Renal cortical epithelial cell (primary cell): ENCODE measurements around the gene PALM2AKAP2. TPM values are rescaled to one million over a fixed set of nuclear protein-coding genes. Genes with fewer than 3 reads are reported as not detected.

ENCODE experiments used
- DNase-seq: peaks from one replicate; pipeline ENCODE4 v3.0.0-alpha.2; 2011; ENCODE audit warnings: low read depth
- total RNA-seq: library from RNA; depleted of rRNA; stranded (reverse); fragments of >200 nt; gene quantifications from 2 replicates; pipeline ENCODE4 v1.2.3, GENCODE V29; 2014

Gene PALM2AKAP2
- total RNA-seq, 1 donor from 2014 or later = 20.4 TPM

GRCh38 chr9:109771796-109772531 lies 8.0 kb upstream of the PALM2AKAP2 start:
- no peak for DNase-seq

- DNase-seq = no peak
Observed at GRCh38 chr9:109775516-109775915, 4.5 kb upstream of the PALM2AKAP2 start.

- no peak for DNase-seq
Observed at GRCh38 chr9:109776391-109776790, 3.6 kb upstream of the PALM2AKAP2 start.

GRCh38 chr9:109780453-109781033 lies 545 bp downstream of the PALM2AKAP2 start:
- DNase-seq = no peak

GRCh38 chr9:109781086-109781485 lies 1.1 kb downstream of the PALM2AKAP2 start:
- no peak for DNase-seq

- no peak for DNase-seq
Observed at GRCh38 chr9:109781541-109782197, 1.7 kb downstream of the PALM2AKAP2 start.

GRCh38 chr9:109787735-109788134 lies 7.7 kb downstream of the PALM2AKAP2 start:
- no peak for DNase-seq

- peak; percentile 68 for DNase-seq
Observed at GRCh38 chr9:109789556-109789955, 9.6 kb downstream of the PALM2AKAP2 start.

GRCh38 chr9:109789971-109790370 lies 10.0 kb downstream of the PALM2AKAP2 start:
- no peak for DNase-seq

GRCh38 chr9:109791003-109791677 lies 11.1 kb downstream of the PALM2AKAP2 start:
- no peak for DNase-seq

- no peak for DNase-seq
Observed at GRCh38 chr9:109791747-109792146, 11.7 kb downstream of the PALM2AKAP2 start.

GRCh38 chr9:109792951-109793546 lies 13.1 kb downstream of the PALM2AKAP2 start:
- DNase-seq = peak; percentile 92

- DNase-seq = no peak
Observed at GRCh38 chr9:109793921-109794320, 13.9 kb downstream of the PALM2AKAP2 start.

GRCh38 chr9:109794361-109795012 lies 14.5 kb downstream of the PALM2AKAP2 start:
- peak; percentile 50 for DNase-seq

- no peak for DNase-seq
Observed at GRCh38 chr9:109795613-109796012, 15.6 kb downstream of the PALM2AKAP2 start.

GRCh38 chr9:109796078-109796477 lies 16.1 kb downstream of the PALM2AKAP2 start:
- DNase-seq = no peak

- DNase-seq = no peak
Observed at GRCh38 chr9:109797006-109797405, 17.0 kb downstream of the PALM2AKAP2 start.

- no peak for DNase-seq
Observed at GRCh38 chr9:109797509-109797908, 17.5 kb downstream of the PALM2AKAP2 start.

- no peak for DNase-seq
Observed at GRCh38 chr9:109799141-109799540, 19.1 kb downstream of the PALM2AKAP2 start.

- no peak for DNase-seq
Observed at GRCh38 chr9:109799792-109800191, 19.8 kb downstream of the PALM2AKAP2 start.

- DNase-seq = no peak
Observed at GRCh38 chr9:109801484-109801883, 21.5 kb downstream of the PALM2AKAP2 start.
